ENCODE results near the gene RALGPS1.

Gene RALGPS1

GRCh38 chr9:127059030-127059429, 144.4 kb downstream of the RALGPS1 start:
- H3K27ac ChIP-seq: no peak overlapping the region
- no peak for TF ChIP-seq CTCF (conservative IDR thresholded peaks at IDR 0.05)

GRCh38 chr9:127059765-127060361, 145.3 kb downstream of the RALGPS1 start:
- H3K27ac ChIP-seq: no peak overlapping the region
- TF ChIP-seq CTCF (conservative IDR thresholded peaks at IDR 0.05): no peak

- TF ChIP-seq CTCF (conservative IDR thresholded peaks at IDR 0.05): no peak
- H3K27ac ChIP-seq: no peak overlapping the region
Observed at GRCh38 chr9:127061411-127061810, 146.8 kb downstream of the RALGPS1 start.

- no peak overlapping the region for H3K27ac ChIP-seq
- TF ChIP-seq CTCF (conservative IDR thresholded peaks at IDR 0.05): no peak
Observed at GRCh38 chr9:127064335-127064734, 149.8 kb downstream of the RALGPS1 start.

- no peak for TF ChIP-seq CTCF (conservative IDR thresholded peaks at IDR 0.05)
- H3K27ac ChIP-seq: no peak overlapping the region
Observed at GRCh38 chr9:127065592-127065991, 151.0 kb downstream of the RALGPS1 start.

- no peak overlapping the region for H3K27ac ChIP-seq
- no peak for TF ChIP-seq CTCF (conservative IDR thresholded peaks at IDR 0.05)
Observed at GRCh38 chr9:127066060-127066850, 151.7 kb downstream of the RALGPS1 start.

GRCh38 chr9:127066851-127067136, 152.2 kb downstream of the RALGPS1 start:
- H3K27ac ChIP-seq: no peak overlapping the region
- no peak for TF ChIP-seq CTCF (conservative IDR thresholded peaks at IDR 0.05)

Measured in VCaP (cell line).